ENCODE measurements around the gene SLC25A19.

Gene SLC25A19

DNA sequence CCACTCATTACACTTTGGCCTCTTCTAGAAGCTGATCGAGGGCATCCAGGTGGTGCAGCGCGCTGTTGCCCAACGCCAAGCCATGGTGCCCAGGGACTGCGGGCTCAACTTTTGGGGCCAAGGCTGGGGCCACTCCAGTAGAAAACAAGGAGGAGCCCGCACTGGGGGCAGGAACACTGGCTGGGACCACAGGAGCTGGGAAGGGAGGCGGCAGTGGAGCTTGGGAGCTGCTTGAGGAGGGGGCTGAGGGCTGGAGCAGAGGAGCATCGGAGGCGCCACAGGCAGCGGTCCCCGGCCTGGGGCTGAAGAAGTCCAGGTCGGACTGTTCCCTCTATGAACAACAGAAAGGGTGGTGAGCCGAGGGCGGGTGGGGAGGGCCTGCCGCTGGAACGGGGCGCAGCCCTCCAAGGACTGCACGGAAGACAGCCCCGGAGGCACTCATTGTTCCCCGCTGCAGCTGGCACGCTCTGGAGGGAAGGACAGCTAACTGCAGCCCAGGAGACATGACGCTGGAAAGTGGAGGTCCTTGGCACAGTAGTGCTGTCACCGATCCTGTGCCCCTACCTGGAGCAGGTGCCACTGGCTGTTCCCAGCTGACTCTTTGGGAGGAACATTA lies 49.3 kb downstream of the SLC25A19 start:
- TF ChIP-seq, protein P1, sequence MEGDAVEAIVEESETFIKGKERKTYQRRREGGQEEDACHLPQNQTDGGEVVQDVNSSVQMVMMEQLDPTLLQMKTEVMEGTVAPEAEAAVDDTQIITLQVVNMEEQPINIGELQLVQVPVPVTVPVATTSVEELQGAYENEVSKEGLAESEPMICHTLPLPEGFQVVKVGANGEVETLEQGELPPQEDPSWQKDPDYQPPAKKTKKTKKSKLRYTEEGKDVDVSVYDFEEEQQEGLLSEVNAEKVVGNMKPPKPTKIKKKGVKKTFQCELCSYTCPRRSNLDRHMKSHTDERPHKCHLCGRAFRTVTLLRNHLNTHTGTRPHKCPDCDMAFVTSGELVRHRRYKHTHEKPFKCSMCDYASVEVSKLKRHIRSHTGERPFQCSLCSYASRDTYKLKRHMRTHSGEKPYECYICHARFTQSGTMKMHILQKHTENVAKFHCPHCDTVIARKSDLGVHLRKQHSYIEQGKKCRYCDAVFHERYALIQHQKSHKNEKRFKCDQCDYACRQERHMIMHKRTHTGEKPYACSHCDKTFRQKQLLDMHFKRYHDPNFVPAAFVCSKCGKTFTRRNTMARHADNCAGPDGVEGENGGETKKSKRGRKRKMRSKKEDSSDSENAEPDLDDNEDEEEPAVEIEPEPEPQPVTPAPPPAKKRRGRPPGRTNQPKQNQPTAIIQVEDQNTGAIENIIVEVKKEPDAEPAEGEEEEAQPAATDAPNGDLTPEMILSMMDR (IDR thresholded peaks at IDR 0.05; ENCODE audit: low read depth, low read length, missing control alignments), result no peak
- Histone ChIP-seq H3K36me3 (replicated peaks) (peaks cover 71% of the 10 kb centered on the region), H3K4me3 (ENCODE audit: low read depth, low read length) (no peak overlapping the region), H3K27me3 (replicated peaks) (no peaks in the 10 kb centered on the region), H3K27ac (no peak overlapping the region)
- in situ Hi-C loops (cut with HindIII; ENCODE audit: low pct_ligation_motif_present, low sequenced_read_pairs), result no loop called here
- no peak for DNase-seq

DNA sequence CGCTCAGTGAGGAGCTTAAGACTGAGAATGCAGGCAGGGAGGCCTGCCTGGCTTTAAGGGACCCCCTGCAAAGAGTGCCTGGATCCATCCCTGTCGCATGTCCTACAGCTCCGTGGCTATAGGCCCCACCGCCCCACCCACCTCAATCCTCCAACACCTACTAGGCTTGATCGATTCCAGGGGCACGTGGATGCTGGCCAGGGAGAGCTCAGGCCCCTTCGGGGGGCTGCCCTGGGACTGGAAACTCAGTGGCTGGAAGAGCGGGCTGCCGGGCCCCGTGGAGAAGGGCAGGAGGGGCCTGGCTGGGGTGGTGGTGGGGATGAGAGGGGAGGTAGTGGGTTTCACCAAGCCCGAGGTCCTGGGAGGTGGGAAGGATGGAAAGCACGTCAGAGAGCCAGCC lies 50.0 kb downstream of the SLC25A19 start:
- TF ChIP-seq, protein P1 (IDR thresholded peaks at IDR 0.05; ENCODE audit: low read depth, low read length, missing control alignments), result no peak
- no peak for DNase-seq
- in situ Hi-C loops (cut with HindIII; ENCODE audit: low pct_ligation_motif_present, low sequenced_read_pairs), result no loop called here
- Histone ChIP-seq H3K27ac (no peak overlapping the region), H3K4me3 (ENCODE audit: low read depth, low read length) (no peak overlapping the region), H3K36me3 (replicated peaks) (peaks cover 75% of the 10 kb centered on the region), H3K27me3 (replicated peaks) (no peaks in the 10 kb centered on the region)

DNA sequence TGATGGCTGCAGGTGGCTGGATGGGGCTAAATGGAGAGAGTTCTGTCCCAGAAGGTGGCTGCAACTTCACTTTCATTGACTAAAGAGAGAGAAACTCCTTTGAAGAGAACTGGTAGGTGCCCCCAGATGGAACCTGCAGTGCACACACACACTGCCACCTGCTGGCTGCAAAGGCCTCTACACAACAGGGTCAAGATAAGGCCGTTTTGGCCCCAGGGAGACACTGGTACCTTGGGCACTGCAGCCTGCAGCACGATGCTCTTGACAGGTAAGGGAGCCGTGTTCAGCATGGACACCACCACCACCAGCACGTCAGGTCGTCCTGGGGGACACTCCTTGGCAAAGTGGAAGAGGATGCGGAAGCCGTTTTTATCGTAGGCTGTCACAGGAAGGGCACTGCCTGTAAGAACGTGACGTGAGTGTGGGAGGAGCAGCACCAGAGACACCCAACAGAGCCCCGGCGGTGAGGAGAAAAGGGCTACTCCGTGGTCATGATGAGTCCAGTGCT lies 50.5 kb downstream of the SLC25A19 start:
- Histone ChIP-seq H3K27ac (no peak overlapping the region), H3K27me3 (replicated peaks) (no peaks in the 10 kb centered on the region), H3K36me3 (replicated peaks) (peaks cover 76% of the 10 kb centered on the region), H3K4me3 (ENCODE audit: low read depth, low read length) (no peak overlapping the region)
- in situ Hi-C loops (cut with HindIII; ENCODE audit: low pct_ligation_motif_present, low sequenced_read_pairs), result no loop called here
- TF ChIP-seq, protein P1 (IDR thresholded peaks at IDR 0.05; ENCODE audit: low read depth, low read length, missing control alignments), result peak; percentile 94
- peak; percentile 39 for DNase-seq

DNA sequence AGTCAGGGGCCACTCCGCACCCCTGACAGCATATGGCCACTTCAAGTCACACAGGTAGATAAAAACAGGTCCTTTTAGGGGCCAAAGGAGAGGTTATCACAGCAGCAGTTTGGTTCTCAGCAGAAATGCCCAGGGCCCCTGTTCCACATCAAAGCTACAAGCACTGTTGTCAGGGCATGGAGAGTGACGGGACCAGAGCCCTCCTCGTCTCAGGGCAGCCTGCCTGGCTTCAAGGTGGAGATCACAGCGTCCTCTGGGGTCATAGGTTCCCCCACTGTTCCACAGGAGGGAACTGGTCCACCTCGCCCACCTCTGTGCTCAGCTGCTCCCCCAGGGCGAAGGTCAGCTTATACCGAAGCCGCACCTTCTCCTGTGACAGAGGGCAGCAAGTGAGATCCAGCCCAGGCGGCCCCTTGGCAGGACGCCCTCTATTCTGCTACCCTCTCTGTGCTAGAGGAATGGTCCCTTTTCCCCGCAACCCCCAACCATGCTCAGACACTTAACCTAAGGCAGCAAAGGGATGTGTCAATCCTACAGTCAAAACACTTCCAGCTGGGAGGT lies 51.1 kb downstream of the SLC25A19 start:
- in situ Hi-C loops (cut with HindIII; ENCODE audit: low pct_ligation_motif_present, low sequenced_read_pairs), result no loop called here
- TF ChIP-seq, protein P1 (IDR thresholded peaks at IDR 0.05; ENCODE audit: low read depth, low read length, missing control alignments), result no peak
- Histone ChIP-seq H3K27ac (no peak overlapping the region), H3K4me3 (ENCODE audit: low read depth, low read length) (no peak overlapping the region), H3K27me3 (replicated peaks) (no peaks in the 10 kb centered on the region), H3K36me3 (replicated peaks) (peaks cover 74% of the 10 kb centered on the region)
- DNase-seq, result no peak

DNA sequence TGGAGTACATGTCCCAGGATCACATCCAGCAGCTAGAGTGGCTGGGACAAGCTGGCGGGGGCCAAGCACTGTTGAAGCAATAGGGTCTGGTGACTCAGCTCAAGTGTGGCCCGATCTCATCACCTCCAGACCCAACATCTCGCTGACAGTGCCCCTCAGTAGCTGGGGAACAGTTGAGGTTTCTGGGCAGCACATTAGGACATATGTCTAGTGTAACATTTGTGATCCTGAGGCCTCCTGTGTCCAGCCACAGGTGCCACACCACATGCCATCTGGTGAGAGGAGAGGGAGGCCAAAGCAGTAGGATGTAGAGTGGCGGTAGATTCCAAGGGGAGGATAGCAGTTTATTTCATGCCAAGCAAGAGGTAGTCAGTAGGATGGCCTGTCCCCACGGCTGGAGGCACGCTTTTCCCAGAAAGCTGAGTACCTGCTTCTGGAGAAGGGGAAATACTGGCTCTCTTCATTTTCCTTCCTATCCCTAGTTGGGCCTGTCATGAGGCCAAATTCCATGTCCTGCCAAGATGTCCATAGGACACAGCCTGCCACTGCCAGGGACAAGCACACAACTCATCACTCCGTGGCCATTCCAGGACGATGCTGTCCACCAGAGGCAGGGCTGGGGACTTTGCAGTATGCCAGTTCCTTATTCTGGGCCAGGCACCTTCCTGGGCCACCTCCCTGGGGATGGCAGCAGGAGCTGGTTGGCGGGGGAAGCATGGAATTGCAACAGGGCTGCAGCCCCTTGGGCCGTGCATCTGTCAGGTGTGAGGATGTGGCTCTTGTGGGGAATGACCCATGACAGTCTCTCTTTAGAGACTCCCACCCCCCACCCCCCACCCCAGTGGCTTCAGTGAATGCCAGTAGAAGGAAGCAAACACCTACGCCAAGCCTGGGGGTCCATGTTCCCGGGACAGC lies 51.9 kb downstream of the SLC25A19 start:
- no peak for DNase-seq
- Histone ChIP-seq H3K4me3 (ENCODE audit: low read depth, low read length) (no peak overlapping the region), H3K27ac (no peak overlapping the region), H3K27me3 (replicated peaks) (no peaks in the 10 kb centered on the region), H3K36me3 (replicated peaks) (peaks cover 73% of the 10 kb centered on the region)
- in situ Hi-C loops (cut with HindIII; ENCODE audit: low pct_ligation_motif_present, low sequenced_read_pairs), result no loop called here
- TF ChIP-seq, protein P1 (IDR thresholded peaks at IDR 0.05; ENCODE audit: low read depth, low read length, missing control alignments), result no peak
